Subcutaneous adipose tissue (tissue), 4 donors: ENCODE results near the gene TBC1D17. TPM values are rescaled to one million over a fixed set of nuclear protein-coding genes. Genes with fewer than 3 reads are reported as not detected.

Experiments used
- total RNA-seq, 4 donors: library from RNA; depleted of rRNA; stranded (reverse); fragments of >200 nt; gene quantifications; one replicate each; pipeline ENCODE4 v1.1.0, GENCODE V29; 2016
- TF ChIP-seq, protein P1 (sequence below): fragments of 450-650 bp; IDR thresholded peaks from one replicate; pipeline ENCODE4 v1.5.1; 2016; ENCODE audit warnings: low read depth, mild to moderate bottlenecking, control low read depth, antibody characterized with exemption, moderate library complexity

Gene TBC1D17
- 10 to 100 TPM; 19.2 to 60.8 (median 29.1) TPM for total RNA-seq

DNA sequence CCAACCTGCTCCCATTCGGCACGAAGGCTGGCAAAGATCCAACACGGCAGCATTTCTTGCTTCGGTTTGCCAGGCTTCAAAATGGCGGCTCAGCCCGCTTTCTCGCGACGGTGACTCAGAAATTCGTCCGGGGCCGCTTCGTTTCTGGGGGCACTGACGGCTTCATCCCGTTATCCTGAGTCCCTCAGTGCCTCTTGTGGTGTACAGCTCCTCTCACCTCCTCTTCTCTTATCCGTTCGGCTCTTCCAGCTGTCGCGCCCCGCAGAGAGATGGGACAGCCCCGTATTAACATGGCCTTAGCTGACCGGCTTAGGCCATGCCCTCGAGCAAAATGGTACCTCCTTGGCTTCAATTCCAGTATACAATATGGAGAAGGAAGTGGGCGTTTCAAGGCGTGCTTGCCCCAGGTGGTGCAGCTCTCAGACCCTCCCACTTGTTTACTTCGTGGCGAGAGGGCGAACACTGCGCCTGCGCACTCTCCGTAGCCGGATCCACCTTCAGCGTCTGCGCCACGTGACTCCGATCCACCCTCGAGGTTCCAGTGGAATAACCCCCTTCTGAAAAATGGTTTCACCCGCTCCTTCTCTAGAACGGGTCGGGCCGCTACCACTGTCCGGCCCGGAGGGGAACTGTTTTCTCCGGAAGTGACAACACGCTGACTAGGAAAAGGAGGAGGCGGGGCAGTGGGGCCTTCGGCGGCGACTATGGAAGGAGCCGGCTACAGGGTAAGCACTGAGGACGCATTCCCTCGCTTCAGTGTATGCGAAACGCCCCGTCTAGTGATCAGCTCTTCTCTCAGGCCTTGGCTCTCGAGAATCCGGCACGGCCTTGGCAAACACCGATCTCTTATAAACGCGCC, at the start of gene TBC1D17, which contains the start of gene AKT1S1:
TBC1D17 (plus strand) TSS at position 683 of the 859 bp plus-strand sequence; CDS start at position 705, 22 bp downstream.
AKT1S1 (minus strand) TSS at position 336 of the 859 bp plus-strand sequence. CDS start 4,060 bp downstream, outside the sequence.
- TF ChIP-seq, protein P1, sequence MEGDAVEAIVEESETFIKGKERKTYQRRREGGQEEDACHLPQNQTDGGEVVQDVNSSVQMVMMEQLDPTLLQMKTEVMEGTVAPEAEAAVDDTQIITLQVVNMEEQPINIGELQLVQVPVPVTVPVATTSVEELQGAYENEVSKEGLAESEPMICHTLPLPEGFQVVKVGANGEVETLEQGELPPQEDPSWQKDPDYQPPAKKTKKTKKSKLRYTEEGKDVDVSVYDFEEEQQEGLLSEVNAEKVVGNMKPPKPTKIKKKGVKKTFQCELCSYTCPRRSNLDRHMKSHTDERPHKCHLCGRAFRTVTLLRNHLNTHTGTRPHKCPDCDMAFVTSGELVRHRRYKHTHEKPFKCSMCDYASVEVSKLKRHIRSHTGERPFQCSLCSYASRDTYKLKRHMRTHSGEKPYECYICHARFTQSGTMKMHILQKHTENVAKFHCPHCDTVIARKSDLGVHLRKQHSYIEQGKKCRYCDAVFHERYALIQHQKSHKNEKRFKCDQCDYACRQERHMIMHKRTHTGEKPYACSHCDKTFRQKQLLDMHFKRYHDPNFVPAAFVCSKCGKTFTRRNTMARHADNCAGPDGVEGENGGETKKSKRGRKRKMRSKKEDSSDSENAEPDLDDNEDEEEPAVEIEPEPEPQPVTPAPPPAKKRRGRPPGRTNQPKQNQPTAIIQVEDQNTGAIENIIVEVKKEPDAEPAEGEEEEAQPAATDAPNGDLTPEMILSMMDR = no peak

- TF ChIP-seq, protein P1 = no peak
Observed at GRCh38 chr19:49829200-49829599, 48.3 kb upstream of the TBC1D17 start.

GRCh38 chr19:49829721-49830120, 47.8 kb upstream of the TBC1D17 start:
- TF ChIP-seq, protein P1 = no peak

DNA sequence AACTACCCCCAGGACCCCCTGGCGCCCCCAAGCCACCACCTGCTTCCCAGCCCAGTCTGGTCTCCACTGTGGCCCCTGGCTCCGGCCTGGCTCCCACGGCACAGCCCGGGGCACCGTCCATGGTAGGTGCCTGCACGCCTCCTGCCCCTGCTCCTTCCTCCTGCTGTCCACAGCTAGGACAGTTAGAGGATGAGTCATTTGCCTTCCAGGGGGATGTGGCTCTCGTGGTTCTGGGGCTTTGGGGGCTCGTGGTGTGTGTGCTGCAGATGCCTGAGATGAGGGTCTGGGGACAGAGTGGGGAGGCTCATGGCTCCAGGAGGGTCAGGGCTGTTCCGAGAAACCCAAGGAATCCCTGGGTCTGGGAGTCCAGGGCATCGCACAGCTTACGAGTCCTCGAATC, 46.7 kb upstream of the TBC1D17 start:
- TF ChIP-seq, protein P1 = no peak

GRCh38 chr19:49831592-49831991, 45.9 kb upstream of the TBC1D17 start:
- TF ChIP-seq, protein P1 = no peak

GRCh38 chr19:49832556-49832955, 44.9 kb upstream of the TBC1D17 start:
- TF ChIP-seq, protein P1 = no peak

DNA sequence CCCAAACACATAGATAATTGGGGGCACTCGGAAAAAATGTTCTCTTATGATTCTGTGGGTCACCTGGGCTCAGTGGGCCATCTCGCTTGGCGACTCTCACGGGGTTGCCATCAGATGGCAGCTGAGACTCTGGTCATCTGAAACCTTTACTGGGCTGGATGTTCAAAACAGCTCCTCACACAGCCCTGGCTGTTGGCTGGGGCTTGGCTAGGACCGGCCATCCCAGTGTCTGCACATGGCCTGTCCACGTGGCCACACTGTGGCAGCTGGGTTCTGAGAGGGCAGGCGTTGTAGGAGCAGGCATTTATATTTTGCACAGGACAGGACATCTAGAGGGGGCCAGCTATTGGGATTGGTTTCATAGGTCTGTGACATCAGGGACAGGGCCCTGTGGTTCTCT, 43.9 kb upstream of the TBC1D17 start:
- TF ChIP-seq, protein P1 = no peak
